Measurements from ENCODE around the gene REG1B.

Gene REG1B

DNA sequence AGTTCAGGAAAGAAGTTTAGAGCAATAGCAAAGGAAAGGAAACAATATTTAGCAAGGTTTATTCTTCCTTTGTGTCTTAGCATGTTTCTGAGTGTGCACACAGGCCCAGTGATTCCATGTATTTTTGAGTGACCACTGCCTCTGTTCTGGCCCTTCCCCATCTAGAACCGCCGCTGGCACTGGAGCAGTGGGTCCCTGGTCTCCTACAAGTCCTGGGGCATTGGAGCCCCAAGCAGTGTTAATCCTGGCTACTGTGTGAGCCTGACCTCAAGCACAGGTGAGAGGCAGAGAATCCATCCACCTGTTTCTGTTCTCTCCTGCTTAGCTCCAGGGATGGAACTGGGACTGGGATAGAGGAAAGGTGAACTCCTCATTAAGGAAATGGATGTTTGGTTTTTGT lies 34.9 kb upstream of the REG1B start:
- Histone ChIP-seq H3K27me3 (ENCODE audit: insufficient read depth, insufficient read length) (no peaks in the 10 kb centered on the region), H3K9ac (ENCODE audit: insufficient read length, low read depth) (no peak overlapping the region), H3K4me1 (ENCODE audit: insufficient read depth, insufficient read length) (no peaks in the 10 kb centered on the region), H3K4me3 (ENCODE audit: insufficient read length, low read depth) (no peak overlapping the region), H3K36me3 (ENCODE audit: insufficient read depth, insufficient read length, low read length) (no peaks in the 10 kb centered on the region), H3K9me3 (ENCODE audit: insufficient read depth, low read length) (no peaks in the 10 kb centered on the region)
- no peak for TF ChIP-seq YY1 (IDR thresholded peaks at IDR 0.05; ENCODE audit: insufficient read depth, insufficient read length)
- no peak for TF ChIP-seq ZNF274 (IDR thresholded peaks at IDR 0.05; ENCODE audit: low read depth, low read length)
- no peak for TF ChIP-seq SUZ12 (IDR thresholded peaks at IDR 0.05; ENCODE audit: extremely low read depth, insufficient read depth, insufficient read length)
- no peak for DNase-seq (ENCODE audit: low read depth, low spot score)

DNA sequence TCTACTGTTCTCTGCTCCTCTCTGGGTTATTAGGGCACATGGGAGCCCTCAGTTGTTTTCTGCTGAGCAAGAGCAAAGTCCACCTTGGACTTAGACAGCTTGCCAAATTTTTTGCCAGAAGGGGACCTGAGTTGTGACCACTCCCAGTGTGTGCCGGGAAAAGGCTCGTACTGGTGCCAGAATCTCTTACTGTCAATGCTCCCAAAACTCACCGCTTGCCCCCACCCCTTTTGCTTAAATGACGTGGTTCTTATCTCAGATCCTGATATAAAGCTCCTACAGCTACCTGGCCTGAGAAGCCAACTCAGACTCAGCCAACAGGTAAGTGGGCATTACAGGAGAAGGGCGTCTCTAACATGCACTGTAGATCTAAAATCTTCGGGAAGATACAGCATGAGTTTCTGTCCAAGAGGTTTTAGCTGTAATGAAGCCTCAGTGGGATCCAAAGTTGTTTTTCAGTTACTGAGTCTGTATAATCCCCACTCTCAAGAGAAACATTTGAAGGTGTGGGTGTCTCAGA lies 32.5 kb upstream of the REG1B start, which contains the start of gene REG1A:
Gene REG1A, plus strand, starts transcription at position 295 of the 520 bp plus-strand sequence. CDS start 374 bp downstream, outside the sequence.
- Histone ChIP-seq H3K9me3 (ENCODE audit: insufficient read depth, low read length) (no peaks in the 10 kb centered on the region), H3K27me3 (ENCODE audit: insufficient read depth, insufficient read length) (no peaks in the 10 kb centered on the region), H3K36me3 (ENCODE audit: insufficient read depth, insufficient read length, low read length) (no peaks in the 10 kb centered on the region), H3K9ac (ENCODE audit: insufficient read length, low read depth) (no peak within 1 kb of the TSS), H3K4me3 (ENCODE audit: insufficient read length, low read depth) (no peak within 1 kb of the TSS), H3K4me1 (ENCODE audit: insufficient read depth, insufficient read length) (no peaks in the 10 kb centered on the region)
- DNase-seq (ENCODE audit: low read depth, low spot score), result no peak
- TF ChIP-seq YY1 (IDR thresholded peaks at IDR 0.05; ENCODE audit: insufficient read depth, insufficient read length) (no peak), SUZ12 (IDR thresholded peaks at IDR 0.05; ENCODE audit: extremely low read depth, insufficient read depth, insufficient read length) (no peak), ZNF274 (IDR thresholded peaks at IDR 0.05; ENCODE audit: low read depth, low read length) (no peak)

- no peak for TF ChIP-seq ZNF274 (IDR thresholded peaks at IDR 0.05; ENCODE audit: low read depth, low read length)
- no peak for TF ChIP-seq YY1 (IDR thresholded peaks at IDR 0.05; ENCODE audit: insufficient read depth, insufficient read length)
- no peak for TF ChIP-seq SUZ12 (IDR thresholded peaks at IDR 0.05; ENCODE audit: extremely low read depth, insufficient read depth, insufficient read length)
- Histone ChIP-seq H3K36me3 (ENCODE audit: insufficient read depth, insufficient read length, low read length) (no peaks in the 10 kb centered on the region), H3K4me3 (ENCODE audit: insufficient read length, low read depth) (no peak overlapping the region), H3K4me1 (ENCODE audit: insufficient read depth, insufficient read length) (no peaks in the 10 kb centered on the region), H3K9ac (ENCODE audit: insufficient read length, low read depth) (no peak overlapping the region), H3K27me3 (ENCODE audit: insufficient read depth, insufficient read length) (no peaks in the 10 kb centered on the region), H3K9me3 (ENCODE audit: insufficient read depth, low read length) (no peaks in the 10 kb centered on the region)
- DNase-seq (ENCODE audit: low read depth, low spot score), result no peak
Measured at GRCh38 chr2:79116997-79117928, 29.5 kb upstream of the REG1B start.

- Histone ChIP-seq H3K36me3 (ENCODE audit: insufficient read depth, insufficient read length, low read length) (no peaks in the 10 kb centered on the region), H3K4me1 (ENCODE audit: insufficient read depth, insufficient read length) (no peaks in the 10 kb centered on the region), H3K27me3 (ENCODE audit: insufficient read depth, insufficient read length) (no peaks in the 10 kb centered on the region), H3K9me3 (ENCODE audit: insufficient read depth, low read length) (no peaks in the 10 kb centered on the region), H3K9ac (ENCODE audit: insufficient read length, low read depth) (no peak overlapping the region), H3K4me3 (ENCODE audit: insufficient read length, low read depth) (no peak overlapping the region)
- no peak for TF ChIP-seq ZNF274 (IDR thresholded peaks at IDR 0.05; ENCODE audit: low read depth, low read length)
- TF ChIP-seq SUZ12 (IDR thresholded peaks at IDR 0.05; ENCODE audit: extremely low read depth, insufficient read depth, insufficient read length), result no peak
- TF ChIP-seq YY1 (IDR thresholded peaks at IDR 0.05; ENCODE audit: insufficient read depth, insufficient read length), result no peak
- DNase-seq (ENCODE audit: low read depth, low spot score), result no peak
Measured at GRCh38 chr2:79114797-79115494, 27.2 kb upstream of the REG1B start.

GRCh38 chr2:79112269-79112668 lies 24.5 kb upstream of the REG1B start:
- H3K27me3 ChIP-seq (ENCODE audit: insufficient read depth, insufficient read length), result no peaks in the 10 kb centered on the region
- H3K4me3 ChIP-seq (ENCODE audit: insufficient read length, low read depth), result no peak overlapping the region
- no peaks in the 10 kb centered on the region for H3K36me3 ChIP-seq (ENCODE audit: insufficient read depth, insufficient read length, low read length)
- H3K9ac ChIP-seq (ENCODE audit: insufficient read length, low read depth), result no peak overlapping the region
- TF ChIP-seq ZNF274 (IDR thresholded peaks at IDR 0.05; ENCODE audit: low read depth, low read length), result no peak
- no peak for TF ChIP-seq YY1 (IDR thresholded peaks at IDR 0.05; ENCODE audit: insufficient read depth, insufficient read length)
- TF ChIP-seq SUZ12 (IDR thresholded peaks at IDR 0.05; ENCODE audit: extremely low read depth, insufficient read depth, insufficient read length), result no peak
- no peaks in the 10 kb centered on the region for H3K9me3 ChIP-seq (ENCODE audit: insufficient read depth, low read length)
- no peaks in the 10 kb centered on the region for H3K4me1 ChIP-seq (ENCODE audit: insufficient read depth, insufficient read length)
- no peak for DNase-seq (ENCODE audit: low read depth, low spot score)

DNA sequence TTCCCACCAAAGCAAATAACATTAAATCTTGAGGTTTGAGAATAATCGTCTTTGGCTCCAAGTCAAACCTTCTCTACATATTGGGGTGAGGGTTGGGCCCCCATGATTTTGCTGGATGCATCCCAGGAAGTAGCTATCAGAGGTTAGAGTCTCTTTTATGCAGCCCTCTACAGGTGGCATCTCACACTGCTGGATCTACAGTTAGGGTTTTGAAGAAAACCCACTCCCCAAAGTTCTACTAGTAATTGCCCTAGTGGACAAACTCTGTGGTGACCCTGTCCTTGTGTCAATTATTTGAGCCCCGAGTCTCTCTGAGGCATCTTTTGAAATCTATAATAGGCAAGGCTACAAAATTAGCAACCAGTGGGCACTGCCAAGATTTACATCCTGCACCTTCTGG lies 17.5 kb upstream of the REG1B start:
- no peak overlapping the region for H3K4me3 ChIP-seq (ENCODE audit: insufficient read length, low read depth)
- no peaks in the 10 kb centered on the region for H3K27me3 ChIP-seq (ENCODE audit: insufficient read depth, insufficient read length)
- H3K9ac ChIP-seq (ENCODE audit: insufficient read length, low read depth), result no peak overlapping the region
- TF ChIP-seq SUZ12 (IDR thresholded peaks at IDR 0.05; ENCODE audit: extremely low read depth, insufficient read depth, insufficient read length), result no peak
- no peak for TF ChIP-seq ZNF274 (IDR thresholded peaks at IDR 0.05; ENCODE audit: low read depth, low read length)
- no peak for TF ChIP-seq YY1 (IDR thresholded peaks at IDR 0.05; ENCODE audit: insufficient read depth, insufficient read length)
- no peaks in the 10 kb centered on the region for H3K9me3 ChIP-seq (ENCODE audit: insufficient read depth, low read length)
- no peak for DNase-seq (ENCODE audit: low read depth, low spot score)
- H3K36me3 ChIP-seq (ENCODE audit: insufficient read depth, insufficient read length, low read length), result no peaks in the 10 kb centered on the region
- H3K4me1 ChIP-seq (ENCODE audit: insufficient read depth, insufficient read length), result no peaks in the 10 kb centered on the region

DNA sequence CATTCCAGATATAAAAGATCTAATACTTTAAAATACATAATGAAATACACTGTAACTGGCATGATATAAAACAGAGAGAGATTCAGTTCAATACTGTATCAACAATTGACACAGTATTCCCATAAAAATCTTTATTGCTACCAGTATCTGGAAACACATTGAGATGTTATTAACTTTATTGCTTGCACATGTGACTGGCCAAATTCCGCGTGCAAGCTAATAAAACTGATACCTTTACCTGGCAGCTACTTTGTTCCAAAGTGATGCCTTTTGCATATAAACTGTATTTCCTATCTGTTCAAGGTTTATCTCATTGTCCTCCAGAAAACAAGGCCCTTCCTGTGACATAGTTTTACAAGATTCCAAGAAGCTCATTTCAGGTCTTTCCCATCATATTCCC lies 15.4 kb upstream of the REG1B start:
- Histone ChIP-seq H3K36me3 (ENCODE audit: insufficient read depth, insufficient read length, low read length) (no peaks in the 10 kb centered on the region), H3K27me3 (ENCODE audit: insufficient read depth, insufficient read length) (no peaks in the 10 kb centered on the region), H3K4me3 (ENCODE audit: insufficient read length, low read depth) (no peak overlapping the region), H3K9ac (ENCODE audit: insufficient read length, low read depth) (no peak overlapping the region), H3K4me1 (ENCODE audit: insufficient read depth, insufficient read length) (no peaks in the 10 kb centered on the region), H3K9me3 (ENCODE audit: insufficient read depth, low read length) (no peaks in the 10 kb centered on the region)
- no peak for DNase-seq (ENCODE audit: low read depth, low spot score)
- TF ChIP-seq SUZ12 (IDR thresholded peaks at IDR 0.05; ENCODE audit: extremely low read depth, insufficient read depth, insufficient read length) (no peak), YY1 (IDR thresholded peaks at IDR 0.05; ENCODE audit: insufficient read depth, insufficient read length) (no peak), ZNF274 (IDR thresholded peaks at IDR 0.05; ENCODE audit: low read depth, low read length) (no peak)

Data from NT2/D1 (cell line).